ENCODE measurements around the gene CAMK2N2. TPM values are rescaled to one million over a fixed set of nuclear protein-coding genes. Genes with fewer than 3 reads are reported as not detected.

Gene CAMK2N2
- 0.58 TPM in 1 of 2 replicates, not detected in the other for total RNA-seq

DNA sequence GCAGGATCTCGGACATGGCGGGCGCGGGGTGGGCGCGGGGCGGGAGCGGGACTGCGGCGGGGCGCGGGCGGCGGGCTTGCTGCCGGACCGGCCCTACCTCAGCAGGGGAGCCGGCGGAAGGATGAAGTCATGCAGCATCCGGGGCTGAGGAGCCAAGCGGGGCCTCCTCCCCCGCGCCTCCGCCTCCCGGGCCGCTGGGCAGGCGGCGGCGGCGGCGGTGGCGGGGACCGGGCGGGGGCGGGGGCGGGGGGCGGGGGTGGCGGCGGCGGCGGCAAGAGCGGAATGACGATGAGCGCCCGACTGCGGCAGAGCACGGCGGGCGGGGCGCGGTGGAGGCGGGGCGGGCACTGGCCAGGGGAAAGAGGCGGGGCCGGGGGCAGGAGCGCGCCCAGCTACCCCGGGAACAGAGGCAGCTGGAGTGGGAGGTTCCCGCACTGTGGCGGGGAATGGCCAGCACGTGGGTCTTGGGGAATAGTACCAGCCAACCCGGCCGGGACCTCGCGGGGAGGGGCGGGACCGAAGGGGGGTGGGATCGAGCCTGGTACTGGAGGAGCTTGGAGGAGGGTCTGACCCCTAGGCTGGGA, at the start of gene CAMK2N2:
CAMK2N2 (minus strand) TSS at position 284 of the 584 bp plus-strand sequence; CDS start at position 16, 268 bp downstream.
- DNase-seq (ENCODE audit: extremely low read depth, low read depth, low spot score), result no peak

DNA sequence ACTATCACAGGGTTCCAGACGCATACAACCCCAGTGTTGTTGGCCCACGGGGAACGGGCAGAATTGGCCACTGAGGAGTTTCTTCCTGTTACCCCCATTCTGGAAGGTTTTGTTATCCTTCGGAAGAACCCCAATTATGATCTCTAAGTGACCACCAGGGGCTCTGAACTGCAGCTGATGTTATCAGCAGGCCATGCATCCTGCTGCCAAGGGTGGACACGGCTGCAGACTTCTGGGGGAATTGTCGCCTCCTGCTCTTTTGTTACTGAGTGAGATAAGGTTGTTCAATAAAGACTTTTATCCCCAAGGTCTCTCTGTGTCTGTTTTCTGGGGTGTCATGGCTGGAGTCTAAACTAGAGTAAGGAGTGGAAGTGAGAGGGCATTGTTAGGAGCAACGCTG, 47.4 kb upstream of the CAMK2N2 start:
- DNase-seq (ENCODE audit: extremely low read depth, low read depth, low spot score), result no peak

- no peak for DNase-seq (ENCODE audit: extremely low read depth, low read depth, low spot score)
Measured at GRCh38 chr3:184307915-184308314, 46.6 kb upstream of the CAMK2N2 start.

DNA sequence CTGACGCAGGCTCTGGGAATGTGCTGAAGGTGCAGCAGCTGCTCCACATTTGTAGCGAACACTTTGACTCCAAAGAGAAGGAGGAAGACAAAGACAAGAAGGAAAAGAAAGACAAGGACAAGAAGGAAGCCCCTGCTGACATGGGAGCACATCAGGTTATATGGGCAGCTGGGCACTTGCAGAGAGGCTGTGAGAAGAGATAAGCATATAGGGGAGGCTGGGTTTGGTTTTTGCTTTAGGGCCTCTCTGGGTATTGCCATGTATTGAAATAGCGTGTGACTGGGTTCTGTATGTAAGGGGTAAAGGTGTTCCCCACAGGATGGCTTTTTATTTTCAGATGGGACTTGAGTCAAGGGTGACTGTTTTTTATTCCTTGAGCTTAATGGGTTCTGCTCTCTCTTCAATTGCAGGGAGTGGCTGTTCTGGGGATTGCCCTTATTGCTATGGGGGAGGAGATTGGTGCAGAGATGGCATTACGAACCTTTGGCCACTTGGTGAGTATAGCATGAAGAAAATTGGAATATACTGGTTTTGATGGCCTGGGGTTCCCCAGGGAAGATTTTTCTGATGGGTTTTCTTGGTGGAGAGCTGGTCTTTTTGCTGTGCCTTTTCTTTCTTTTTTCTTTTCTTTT, 45.1 kb upstream of the CAMK2N2 start:
- DNase-seq (ENCODE audit: extremely low read depth, low read depth, low spot score), result no peak

DNA sequence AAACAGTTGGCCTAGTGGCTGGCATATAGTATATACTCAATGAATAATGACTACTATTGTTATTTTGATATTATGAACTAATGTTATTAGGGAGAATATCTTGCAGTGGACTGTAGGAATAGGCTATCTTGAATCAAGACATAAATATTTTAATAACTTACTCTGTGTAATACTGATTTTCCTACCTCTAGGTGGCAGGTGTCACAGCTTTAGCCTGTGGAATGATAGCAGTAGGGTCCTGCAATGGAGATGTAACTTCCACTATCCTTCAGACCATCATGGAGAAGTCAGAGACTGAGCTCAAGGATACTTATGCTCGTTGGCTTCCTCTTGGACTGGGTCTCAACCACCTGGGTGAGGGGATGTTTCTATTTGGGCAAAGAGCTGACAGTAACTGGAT, 44.2 kb upstream of the CAMK2N2 start:
- no peak for DNase-seq (ENCODE audit: extremely low read depth, low read depth, low spot score)

GRCh38 chr3:184300378-184300720, 39.0 kb upstream of the CAMK2N2 start:
- DNase-seq (ENCODE audit: extremely low read depth, low read depth, low spot score), result no peak

DNA sequence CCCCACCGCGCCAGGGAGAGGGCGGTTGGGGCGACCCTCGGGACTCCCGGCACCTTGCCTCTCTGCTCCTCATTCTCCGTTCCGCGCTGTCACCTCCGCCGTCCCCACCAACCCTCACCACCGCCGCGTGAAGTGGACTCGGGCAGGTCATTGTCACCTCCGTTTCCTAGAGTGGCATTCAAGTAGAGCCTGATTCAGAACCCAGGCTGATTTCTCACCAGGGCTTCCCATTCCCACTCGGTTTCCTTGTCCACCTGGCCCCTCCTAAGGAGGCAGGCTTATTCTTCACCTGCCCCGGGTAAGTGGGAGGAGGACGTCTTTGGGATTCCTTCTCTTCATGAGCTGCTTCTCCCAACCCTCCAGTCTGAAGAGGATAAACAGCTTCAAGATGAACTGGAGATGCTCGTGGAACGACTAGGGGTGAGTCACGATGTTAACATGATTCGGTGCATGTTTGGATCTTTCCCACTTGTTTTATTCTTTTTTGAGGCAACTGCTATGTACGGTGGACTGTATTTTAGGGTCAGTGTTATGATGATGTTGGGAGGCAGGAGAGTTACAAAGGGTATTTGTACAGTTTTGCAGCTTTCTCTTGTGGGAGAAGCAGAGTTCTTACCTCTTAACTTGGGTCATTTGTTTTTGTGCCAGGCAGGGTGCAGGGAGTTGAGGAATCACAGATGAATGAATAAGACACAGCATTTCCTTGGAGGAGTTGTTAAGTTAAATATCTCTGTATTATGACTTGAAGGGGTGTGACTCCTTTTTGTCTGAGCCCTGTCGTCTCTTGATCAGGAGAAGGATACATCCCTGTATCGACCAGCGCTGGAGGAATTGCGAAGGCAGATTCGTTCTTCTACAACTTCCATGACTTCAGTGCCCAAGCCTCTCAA, 38.4 kb upstream of the CAMK2N2 start:
- DNase-seq (ENCODE audit: extremely low read depth, low read depth, low spot score), result no peak

GRCh38 chr3:184298759-184299487, 37.6 kb upstream of the CAMK2N2 start, which contains the start of gene PSMD2:
Gene PSMD2, plus strand, starts transcription at chr3:184299241. Its CDS starts 26 bp downstream, at chr3:184299267.
- DNase-seq (ENCODE audit: extremely low read depth, low read depth, low spot score), result no peak

GRCh38 chr3:184296616-184297015, 35.3 kb upstream of the CAMK2N2 start:
- DNase-seq (ENCODE audit: extremely low read depth, low read depth, low spot score), result no peak

GRCh38 chr3:184295771-184296170, 34.4 kb upstream of the CAMK2N2 start:
- DNase-seq (ENCODE audit: extremely low read depth, low read depth, low spot score), result no peak

GRCh38 chr3:184291738-184292445, 30.5 kb upstream of the CAMK2N2 start:
- no peak for DNase-seq (ENCODE audit: extremely low read depth, low read depth, low spot score)

DNA sequence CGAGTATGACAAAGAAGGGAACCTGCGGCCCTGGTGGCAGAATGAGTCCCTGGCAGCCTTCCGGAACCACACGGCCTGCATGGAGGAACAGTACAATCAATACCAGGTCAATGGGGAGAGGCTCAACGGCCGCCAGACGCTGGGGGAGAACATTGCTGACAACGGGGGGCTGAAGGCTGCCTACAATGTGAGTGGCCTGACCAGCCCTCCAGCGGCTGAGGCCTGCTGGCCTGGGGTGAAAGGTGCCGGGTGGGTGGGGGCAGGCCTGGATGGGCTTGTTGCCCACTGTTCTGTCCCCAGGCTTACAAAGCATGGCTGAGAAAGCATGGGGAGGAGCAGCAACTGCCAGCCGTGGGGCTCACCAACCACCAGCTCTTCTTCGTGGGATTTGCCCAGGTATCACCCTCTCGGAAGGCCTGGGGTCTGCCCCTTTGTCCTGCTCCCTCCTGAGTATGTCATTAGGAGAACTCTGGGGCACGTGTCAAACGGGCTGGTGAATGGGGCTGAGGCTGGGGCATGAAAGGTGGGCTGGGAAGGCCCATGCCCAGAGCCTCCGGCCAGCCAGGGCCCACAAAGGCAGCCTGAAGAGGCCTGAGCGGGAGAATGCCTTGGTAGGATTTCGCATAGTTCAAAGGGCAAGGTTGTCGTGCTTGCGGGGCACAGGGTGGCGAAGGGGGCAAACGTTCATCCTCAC, 29.8 kb upstream of the CAMK2N2 start:
- no peak for DNase-seq (ENCODE audit: extremely low read depth, low read depth, low spot score)

GRCh38 chr3:184290331-184290730, 29.0 kb upstream of the CAMK2N2 start:
- no peak for DNase-seq (ENCODE audit: extremely low read depth, low read depth, low spot score)

DNA sequence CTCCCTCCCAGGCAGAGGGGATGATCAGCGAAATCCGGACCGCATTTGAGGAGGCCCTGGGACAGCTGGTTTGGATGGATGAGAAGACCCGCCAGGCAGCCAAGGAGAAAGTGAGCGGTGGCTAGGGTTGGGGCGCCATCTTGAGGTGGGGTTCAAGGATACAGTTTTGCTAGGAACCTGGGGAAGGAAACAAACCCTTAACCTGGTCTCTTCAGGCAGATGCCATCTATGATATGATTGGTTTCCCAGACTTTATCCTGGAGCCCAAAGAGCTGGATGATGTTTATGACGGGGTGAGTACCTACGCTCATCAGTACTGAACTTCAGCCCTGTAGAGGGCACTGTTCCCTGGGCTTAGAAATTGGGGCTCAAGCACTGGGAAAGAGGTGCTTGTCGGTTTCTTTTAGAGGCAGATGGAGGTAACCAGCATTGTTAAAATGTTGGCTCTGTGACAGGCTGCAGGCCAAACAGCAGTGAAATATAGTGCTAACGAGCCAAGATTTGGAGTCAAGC, 28.1 kb upstream of the CAMK2N2 start:
- no peak for DNase-seq (ENCODE audit: extremely low read depth, low read depth, low spot score)

DNA sequence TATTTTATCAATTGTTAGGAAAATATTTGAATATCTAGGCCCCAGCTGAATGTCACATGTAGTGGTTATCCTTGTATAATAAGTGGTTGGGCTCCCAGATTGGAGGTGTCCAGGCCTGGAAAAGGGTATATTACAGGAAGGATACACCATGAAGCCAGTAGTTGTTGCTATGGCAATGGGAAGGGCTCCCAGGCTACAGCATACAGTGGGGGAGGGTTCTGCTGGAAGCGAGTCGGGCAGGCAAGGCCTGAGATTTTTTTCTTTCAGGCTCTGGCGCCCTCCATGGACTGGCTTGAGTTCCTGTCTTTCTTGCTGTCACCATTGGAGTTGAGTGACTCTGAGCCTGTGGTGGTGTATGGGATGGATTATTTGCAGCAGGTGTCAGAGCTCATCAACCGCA, 23.3 kb upstream of the CAMK2N2 start:
- DNase-seq (ENCODE audit: extremely low read depth, low read depth, low spot score), result no peak

- no peak for DNase-seq (ENCODE audit: extremely low read depth, low read depth, low spot score)
Measured at GRCh38 chr3:184283681-184284080, 22.3 kb upstream of the CAMK2N2 start.

- DNase-seq (ENCODE audit: extremely low read depth, low read depth, low spot score), result no peak
Measured at GRCh38 chr3:184282941-184283340, 21.6 kb upstream of the CAMK2N2 start.

DNA sequence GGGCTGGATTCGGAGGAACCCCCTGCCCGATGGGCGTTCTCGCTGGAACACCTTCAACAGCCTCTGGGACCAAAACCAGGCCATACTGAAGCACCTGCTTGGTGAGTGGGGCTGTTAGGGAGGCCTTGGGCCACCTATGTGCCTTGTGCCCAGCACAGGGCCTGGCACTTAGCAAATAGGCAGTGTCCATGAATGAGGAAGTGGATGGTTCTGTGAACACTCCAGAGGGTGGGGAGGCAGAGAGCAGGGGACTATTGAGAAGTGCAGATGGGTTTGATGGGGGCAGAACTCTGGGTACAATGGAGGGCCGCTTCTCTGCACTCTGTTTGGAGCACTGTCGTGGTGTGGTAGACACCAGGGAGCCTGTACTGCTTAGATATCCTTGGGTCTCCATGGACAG, 16.0 kb upstream of the CAMK2N2 start:
- DNase-seq (ENCODE audit: extremely low read depth, low read depth, low spot score), result no peak

Data from glomerular endothelial cell (primary cell).